Measurements from ENCODE around the gene CD6.
"Not testable (repeated sequence)": the region's sequence is repeated elsewhere in the genome, so short reads cannot be mapped to it uniquely, and the experiment has no call there.

The CD6 gene

GRCh38 chr11:61059260-61059752 is 87.8 kb downstream of the CD6 start:
- DNase-seq: no peak

GRCh38 chr11:61061081-61061826 is 89.8 kb downstream of the CD6 start:
- peak; percentile 88 for DNase-seq

- no peak for DNase-seq
Observed at GRCh38 chr11:61062181-61062930, 90.9 kb downstream of the CD6 start.

GRCh38 chr11:61065236-61065635 is 93.8 kb downstream of the CD6 start:
- not testable (repeated sequence) for DNase-seq

- DNase-seq: no peak
Observed at GRCh38 chr11:61065955-61066638, 94.6 kb downstream of the CD6 start.

- no peak for DNase-seq
Observed at GRCh38 chr11:61066645-61067044, 95.2 kb downstream of the CD6 start.

- DNase-seq: no peak
Observed at GRCh38 chr11:61067782-61068446, 96.4 kb downstream of the CD6 start.

GRCh38 chr11:61068581-61068980 is 97.1 kb downstream of the CD6 start:
- no peak for DNase-seq

- DNase-seq: no peak
Observed at GRCh38 chr11:61069427-61069826, 97.9 kb downstream of the CD6 start.
